ENCODE measurements around the gene RPUSD4. TPM values are rescaled to one million over a fixed set of nuclear protein-coding genes. Genes with fewer than 3 reads are reported as not detected.

Gene RPUSD4
- total and polyA plus RNA-seq, 11 donors, result 15.4 to 50.0 (median 33.2) TPM

GRCh38 chr11:126191379-126192073 lies 19.9 kb downstream of the RPUSD4 start:
- Histone ChIP-seq H3K27me3 (no peaks in the 10 kb centered on the region), H3K27ac (no peak overlapping the region), H3K4me3 (no peak overlapping the region), H3K9me3 (no peaks in the 10 kb centered on the region), H3K4me1 (peaks cover 0 to 6% (median 0%) of the 10 kb centered on the region in 12 donors), H3K36me3 (peaks cover 0 to 56% (median 36%) of the 10 kb centered on the region in 9 donors)
- TF ChIP-seq CTCF (IDR thresholded peaks at IDR 0.05) (no peak), POLR2A (IDR thresholded peaks at IDR 0.05) (no peak)
- ATAC-seq, result no peak
- intact Hi-C loops (cut with DNase I), result loop anchor here in 9 of 10 donors (5.0 to 10.0 kb wide), 5 partner anchors 127 to 269 kb away; partner anchors contain the start of gene CDON (in 5 of the 9)
- 88 to 98% (median 92%) methylated on average over 11 of the region's 11 CpGs for WGBS, 4 donors
- no peak for DNase-seq

- H3K9me3 ChIP-seq, result no peaks in the 10 kb centered on the region
- H3K36me3 ChIP-seq, result peaks cover 0 to 56% (median 31%) of the 10 kb centered on the region in 9 donors
- H3K4me1 ChIP-seq, result peaks cover 0 to 6% (median 0%) of the 10 kb centered on the region in 12 donors
- no peaks in the 10 kb centered on the region for H3K27me3 ChIP-seq
- ATAC-seq, result no peak
- intact Hi-C loops (cut with DNase I), result loop anchor here in 9 of 10 donors (5.0 to 10.0 kb wide), 5 partner anchors 126 to 268 kb away; partner anchors contain the start of gene CDON (in 5 of the 9)
- no peak for DNase-seq
- 89 to 96% (median 94%) methylated on average over 12 to 14 of the region's 14 CpGs for WGBS, 4 donors
- TF ChIP-seq POLR2A (IDR thresholded peaks at IDR 0.05) (no peak), CTCF (IDR thresholded peaks at IDR 0.05) (no peak)
- no peak overlapping the region for H3K4me3 ChIP-seq
- H3K27ac ChIP-seq, result no peak overlapping the region
Observed at GRCh38 chr11:126190792-126191191, 20.7 kb downstream of the RPUSD4 start.

- no peak overlapping the region for H3K27ac ChIP-seq
- no peak overlapping the region for H3K4me3 ChIP-seq
- no peaks in the 10 kb centered on the region for H3K27me3 ChIP-seq
- no peaks in the 10 kb centered on the region for H3K9me3 ChIP-seq
- H3K4me1 ChIP-seq, result peaks cover 0 to 6% (median 0%) of the 10 kb centered on the region in 12 donors
- DNase-seq, result no peak
- peaks cover 0 to 53% (median 18%) of the 10 kb centered on the region in 9 donors for H3K36me3 ChIP-seq
- TF ChIP-seq POLR2A (IDR thresholded peaks at IDR 0.05) (no peak), CTCF (IDR thresholded peaks at IDR 0.05) (no peak)
- ATAC-seq, result no peak
- WGBS, 4 donors, result 80 to 92% (median 84%) methylated on average over 19 to 22 of the region's 22 CpGs
- intact Hi-C loops (cut with DNase I), result no loop called here
Observed at GRCh38 chr11:126189109-126189929, 22.1 kb downstream of the RPUSD4 start.

Measured in heart left ventricle (tissue), 16 donors.